Glutamatergic neuron (in vitro differentiated cells): ENCODE measurements around the gene PSME1. TPM values are rescaled to one million over a fixed set of nuclear protein-coding genes. Genes with fewer than 3 reads are reported as not detected.

Experiments used
- DNase-seq: peaks from one replicate; pipeline ENCODE4 v3.0.0; 2022
- H3K27ac Mint-ChIP-seq: one replicate; pipeline ENCODE4 v1.8.0; 2020; ENCODE audit warnings: mild to moderate bottlenecking, mixed read lengths, inconsistent platforms; ENCODE audit not compliant: unreplicated experiment
- H3K27me3 Mint-ChIP-seq: one replicate; pipeline ENCODE4 v1.8.0; 2020; ENCODE audit warnings: mild to moderate bottlenecking, moderate library complexity, mixed read lengths, inconsistent platforms; ENCODE audit not compliant: unreplicated experiment
- H3K36me3 Mint-ChIP-seq: one replicate; pipeline ENCODE4 v1.8.0; 2020; ENCODE audit warnings: mild to moderate bottlenecking, mixed read lengths, inconsistent platforms; ENCODE audit not compliant: unreplicated experiment
- H3K4me1 Mint-ChIP-seq: one replicate; pipeline ENCODE4 v1.8.0; 2020; ENCODE audit warnings: mild to moderate bottlenecking, low read depth, mixed read lengths, inconsistent platforms; ENCODE audit not compliant: unreplicated experiment
- H3K4me3 Mint-ChIP-seq: one replicate; pipeline ENCODE4 v1.8.0; 2020; ENCODE audit warnings: mild to moderate bottlenecking, mixed read lengths, inconsistent platforms; ENCODE audit not compliant: unreplicated experiment
- H3K9me3 Mint-ChIP-seq: one replicate; pipeline ENCODE4 v1.8.0; 2020; ENCODE audit warnings: mild to moderate bottlenecking, moderate library complexity, mixed read lengths, inconsistent platforms; ENCODE audit not compliant: unreplicated experiment
- CTCF ChIP-seq: fragments of 200-600 bp; sonication (generic); IDR thresholded peaks from one replicate; pipeline ENCODE4 v1.5.0; 2021; ENCODE audit not compliant: partially characterized antibody, unreplicated experiment
- total RNA-seq: library from RNA; stranded (reverse); fragmentation: NEBNext Ultra II Directional; extraction: Animal tissue kit (Norgen Biotek cat#: 25700); gene quantifications from one replicate; pipeline ENCODE4 v1.2.1, GENCODE V29; 2021; ENCODE audit not compliant: unreplicated experiment

The PSME1 gene
- total RNA-seq, 1 donor from 2014 or later: 35.7 TPM

GRCh38 chr14:24172261-24172860 is 36.4 kb downstream of the PSME1 start:
- H3K4me1 Mint-ChIP-seq: peaks cover 4% of the 10 kb centered on the region
- peaks cover 3% of the 10 kb centered on the region for H3K27me3 Mint-ChIP-seq
- TF ChIP-seq CTCF: no peak
- H3K9me3 Mint-ChIP-seq: peaks cover 3% of the 10 kb centered on the region
- H3K36me3 Mint-ChIP-seq: no peaks in the 10 kb centered on the region
- peak overlapping the region; percentile 88 for H3K27ac Mint-ChIP-seq
- H3K4me3 Mint-ChIP-seq: peak overlapping the region; percentile 94
- peak; percentile 36 for DNase-seq

GRCh38 chr14:24172871-24173281 is 36.9 kb downstream of the PSME1 start:
- no peak for DNase-seq
- Mint-ChIP-seq H3K9me3 (peaks cover 3% of the 10 kb centered on the region), H3K27ac (peak overlapping the region; percentile 59), H3K4me3 (peak overlapping the region; percentile 94), H3K36me3 (no peaks in the 10 kb centered on the region), H3K27me3 (peaks cover 3% of the 10 kb centered on the region), H3K4me1 (peaks cover 4% of the 10 kb centered on the region)
- TF ChIP-seq CTCF: no peak

GRCh38 chr14:24176599-24176998 is 40.6 kb downstream of the PSME1 start:
- no peak overlapping the region for H3K4me3 Mint-ChIP-seq
- no peak for TF ChIP-seq CTCF
- H3K36me3 Mint-ChIP-seq: no peaks in the 10 kb centered on the region
- H3K4me1 Mint-ChIP-seq: peaks cover 11% of the 10 kb centered on the region
- DNase-seq: no peak
- no peak overlapping the region for H3K27ac Mint-ChIP-seq
- peaks cover 7% of the 10 kb centered on the region for H3K9me3 Mint-ChIP-seq
- H3K27me3 Mint-ChIP-seq: peaks cover 7% of the 10 kb centered on the region

GRCh38 chr14:24177041-24177825 is 41.2 kb downstream of the PSME1 start:
- TF ChIP-seq CTCF: no peak
- Mint-ChIP-seq H3K9me3 (peaks cover 7% of the 10 kb centered on the region), H3K36me3 (no peaks in the 10 kb centered on the region), H3K27ac (no peak overlapping the region), H3K4me3 (no peak overlapping the region), H3K27me3 (peaks cover 7% of the 10 kb centered on the region), H3K4me1 (peaks cover 11% of the 10 kb centered on the region)
- DNase-seq: no peak

- no peak overlapping the region for H3K4me3 Mint-ChIP-seq
- H3K27ac Mint-ChIP-seq: no peak overlapping the region
- peaks cover 6% of the 10 kb centered on the region for H3K27me3 Mint-ChIP-seq
- H3K4me1 Mint-ChIP-seq: peaks cover 11% of the 10 kb centered on the region
- no peak for DNase-seq
- no peaks in the 10 kb centered on the region for H3K36me3 Mint-ChIP-seq
- TF ChIP-seq CTCF: no peak
- H3K9me3 Mint-ChIP-seq: peaks cover 7% of the 10 kb centered on the region
These were observed 41.9 kb downstream of the PSME1 start for GRCh38 chr14:24177891-24178290.
